ENCODE data around the gene HSD11B2. TPM values are rescaled to one million over a fixed set of nuclear protein-coding genes. Genes with fewer than 3 reads are reported as not detected.

The HSD11B2 gene
- total and polyA plus RNA-seq, 2 of the 8 experiments (the other 6 are each of a cell fraction or from before 2014, with no cell fraction given): 28.7 to 32.9 TPM

- POLR2A ChIA-PET (ENCODE audit: partially characterized antibody): interaction anchor here (1.0 to 7.3 kb wide), 4 partner anchors 8 to 126 kb away, joined by 3 to 67 read pairs (median 4); no protein-coding TSS in a partner anchor
- CTCF ChIA-PET (ENCODE audit: partially characterized antibody): interaction anchor here (0.9 to 28.4 kb wide), 5 partner anchors 9 to 109 kb away, joined by 3 to 683 read pairs (median 3); partner anchors contain the start of genes KCTD19 and LRRC36
Observed at GRCh38 chr16:67435758-67436164, 4.8 kb downstream of the HSD11B2 start.

More at GRCh38 chr16:67435758-67436164, 4.8 kb downstream of the HSD11B2 start:
- H4K20me1 ChIP-seq (replicated peaks in 1 of 2; ENCODE audit: control insufficient read depth in 1 of 2, insufficient read depth in 2 of 2, low read length in 2 of 2): peaks cover 0 to 8% of the 10 kb centered on the region in 2 experiments
- no peak overlapping the region for H2BK12ac ChIP-seq (ENCODE audit: low read depth, low read length)
- H4K91ac ChIP-seq (replicated peaks; ENCODE audit: insufficient read length, low read length): no peak overlapping the region
- H2BK15ac ChIP-seq (ENCODE audit: low read length): peak overlapping the region; percentile 90; the same call in 1 of the 2 replicates
- no peaks in the 10 kb centered on the region; a peak in 1 of 7 replicates for H3K27me3 ChIP-seq (replicated peaks in 1 of 4; ENCODE audit: control insufficient read depth in 3 of 4, extremely low read depth in 1 of 4, insufficient read depth in 3 of 4, low read length in 3 of 4)
- H3K14ac ChIP-seq (ENCODE audit: insufficient read length): no peak overlapping the region
- H2BK120ac ChIP-seq (replicated peaks; ENCODE audit: low read depth, low read length): no peak overlapping the region
- peaks cover 4% of the 10 kb centered on the region; the same call in 1 of the 2 replicates for H3K79me1 ChIP-seq (ENCODE audit: low read depth, low read length)
- H2BK20ac ChIP-seq (ENCODE audit: low read length): no peak overlapping the region
- no peak for FAIRE-seq
- no peak overlapping the region; the same call in 1 of the 2 replicates for H2BK5ac ChIP-seq (ENCODE audit: low read depth, low read length)
- peaks cover 0 to 17% (median 14%) of the 10 kb centered on the region in 4 experiments; a peak in 6 of 7 replicates for H3K4me1 ChIP-seq (replicated peaks in 1 of 4; ENCODE audit: control insufficient read depth in 3 of 4, insufficient read depth in 4 of 4, low read length in 3 of 4)
- no peak for DNase-seq (ENCODE audit: low read depth in 1 of 2, low spot score in 2 of 2)
- no peaks in the 10 kb centered on the region for H3K9me3 ChIP-seq (ENCODE audit: insufficient read depth in 2 of 2, low read depth in 1 of 2, low read length in 1 of 2)
- H4K5ac ChIP-seq (ENCODE audit: insufficient read length, low read depth, low read length): no peak overlapping the region
- no peak overlapping the region for H3K4ac ChIP-seq (replicated peaks; ENCODE audit: insufficient read length, low read depth, low read length)
- H3K4me2 ChIP-seq (ENCODE audit: insufficient read depth in 1 of 2, low read depth in 2 of 2, low read length in 2 of 2): no peak overlapping the region
- no peak overlapping the region for H3K23ac ChIP-seq (ENCODE audit: insufficient read length)
- peaks cover 7 to 18% (median 9%) of the 10 kb centered on the region in 4 experiments; a peak in 7 of 8 replicates for H3K36me3 ChIP-seq (ENCODE audit: control insufficient read depth in 2 of 4, insufficient read depth in 4 of 4, low read length in 3 of 4)
- H4K8ac ChIP-seq (ENCODE audit: extremely low read depth, insufficient read depth, low read length): no peak overlapping the region
- H3K23me2 ChIP-seq (ENCODE audit: low read depth, low read length): peaks cover 8% of the 10 kb centered on the region; the same call in 1 of the 2 replicates
- no peak overlapping the region for H2AFZ ChIP-seq (ENCODE audit: low read length)
- no peak overlapping the region for H3K4me3 ChIP-seq (ENCODE audit: extremely low read depth in 1 of 4, insufficient read depth in 2 of 4, low read depth in 3 of 4, low read length in 4 of 4)
- H3K79me2 ChIP-seq (ENCODE audit: control insufficient read depth in 1 of 2, insufficient read depth in 2 of 2, low read length in 2 of 2): no peaks in the 10 kb centered on the region; a peak in 1 of 4 replicates
- WGBS, 2 experiments (ENCODE audit: extremely low coverage in 1 of 2, insufficient coverage in 1 of 2, insufficient read length in 1 of 2, insufficient replicate concordance in 2 of 2, low coverage in 1 of 2, low lambda C conversion rate in 2 of 2, missing lambda C conversion rate in 1 of 2): 92% methylated on average over 13 of the region's 16 CpGs; no CpG with 5 or more reads in 1 of the 2 experiments
- TF ChIP-seq POLR2AphosphoS5 (IDR thresholded peaks at IDR 0.05; ENCODE audit: low read depth, low read length): 0 out of 2 replicates have a peak, but pooled peaks have one; percentile 18
- TF ChIP-seq CTCF (IDR thresholded peaks at IDR 0.05; ENCODE audit: control extremely low read depth in 1 of 3, insufficient read depth in 1 of 3, low read depth in 1 of 3, low read length in 3 of 3): peak in 2 of 3 experiments; percentile 26 to 34; a peak in 3 of 4 replicates
- TF ChIP-seq BCL11A (IDR thresholded peaks at IDR 0.05; ENCODE audit: low read depth in 2 of 2, low read length in 2 of 2): no peak
- H3K9ac ChIP-seq (replicated peaks in 1 of 4; ENCODE audit: extremely low read depth in 1 of 4, low read depth in 3 of 4, low read length in 3 of 4): 0 out of 7 replicates have a peak overlapping the region, but pooled peaks of 1 of the 4 experiments have one; percentile 1
- no peak overlapping the region for H3K27ac ChIP-seq (ENCODE audit: low read depth, low read length)
- H2AK5ac ChIP-seq (ENCODE audit: low read depth, low read length): no peak overlapping the region
- no peak overlapping the region for H3K18ac ChIP-seq (ENCODE audit: extremely low read depth, low read length)
- H3K56ac ChIP-seq (replicated peaks; ENCODE audit: insufficient read length, low read depth, low read length): no peak overlapping the region
